CD4-positive, alpha-beta T cell treated with Interleukin-6 at 100 ng/mL for 8 hours (primary cell): ENCODE data around the gene C2orf78.
A peak's percentile ranks its signal among the peaks of the same experiment; 100 is the strongest.
"Not testable (repeated sequence)": the region's sequence is repeated elsewhere in the genome, so short reads cannot be mapped to it uniquely, and the experiment has no call there.

Source experiments
- DNase-seq: peaks from one replicate; pipeline ENCODE4 v3.0.0-alpha.2; 2020; ENCODE audit warnings: mixed read lengths, low spot score

Gene C2orf78

DNA sequence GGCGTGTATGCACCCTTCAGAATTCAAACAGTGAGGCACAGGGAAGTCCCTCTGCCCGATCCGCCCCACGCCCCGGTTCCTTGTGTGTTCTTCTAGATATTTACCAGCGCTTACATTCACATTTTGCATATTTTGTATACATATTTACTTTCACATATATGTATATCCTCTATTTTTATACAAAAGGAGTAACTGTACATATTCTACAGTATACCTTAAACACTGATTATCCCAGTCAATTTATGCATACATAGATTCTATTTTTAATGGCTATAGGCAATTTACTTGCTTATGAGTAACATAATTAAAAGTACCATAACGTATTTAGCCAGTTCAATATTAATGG lies 3.8 kb upstream of the C2orf78 start:
- DNase-seq, result no peak

GRCh38 chr2:73783402-73783801 lies 581 bp upstream of the C2orf78 start:
- DNase-seq, result not testable (repeated sequence)

DNA sequence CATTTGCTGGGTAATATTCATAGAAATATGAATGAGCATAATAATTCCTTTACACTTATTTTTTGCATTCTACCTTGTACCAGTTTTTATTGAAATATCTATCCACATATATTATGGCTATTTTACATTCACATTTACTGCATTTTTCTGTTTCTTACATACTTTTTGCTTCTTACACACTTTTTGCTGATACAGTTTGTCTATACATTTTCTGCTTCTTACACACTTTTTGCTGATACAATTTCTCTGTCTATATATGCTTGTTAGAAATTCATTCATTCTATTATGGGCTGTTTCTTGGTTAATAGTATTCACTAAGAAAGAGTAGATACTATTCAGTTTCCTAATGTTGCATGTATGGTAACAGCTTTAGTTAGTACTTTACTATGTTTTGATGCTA lies 27.9 kb downstream of the C2orf78 start:
- DNase-seq, result no peak

DNA sequence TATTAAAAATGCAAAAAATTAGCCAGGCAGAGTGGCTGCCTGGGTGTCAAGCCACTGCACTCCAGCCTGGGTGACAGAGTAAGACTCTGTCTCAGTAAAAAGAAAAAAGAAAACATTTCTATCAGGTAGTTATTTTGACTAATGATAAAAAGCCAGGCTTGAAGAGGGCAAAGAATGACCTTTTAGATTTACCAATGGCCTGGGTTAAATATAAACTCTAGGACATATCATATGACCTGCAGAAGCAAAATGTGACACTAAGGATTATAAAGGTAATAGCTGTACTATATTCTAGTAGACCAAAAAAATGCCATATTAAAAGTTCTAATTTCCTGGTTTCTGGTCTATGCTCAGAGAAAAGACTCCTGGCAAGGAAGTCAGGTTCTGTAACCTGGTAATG lies 28.7 kb downstream of the C2orf78 start:
- no peak for DNase-seq

DNA sequence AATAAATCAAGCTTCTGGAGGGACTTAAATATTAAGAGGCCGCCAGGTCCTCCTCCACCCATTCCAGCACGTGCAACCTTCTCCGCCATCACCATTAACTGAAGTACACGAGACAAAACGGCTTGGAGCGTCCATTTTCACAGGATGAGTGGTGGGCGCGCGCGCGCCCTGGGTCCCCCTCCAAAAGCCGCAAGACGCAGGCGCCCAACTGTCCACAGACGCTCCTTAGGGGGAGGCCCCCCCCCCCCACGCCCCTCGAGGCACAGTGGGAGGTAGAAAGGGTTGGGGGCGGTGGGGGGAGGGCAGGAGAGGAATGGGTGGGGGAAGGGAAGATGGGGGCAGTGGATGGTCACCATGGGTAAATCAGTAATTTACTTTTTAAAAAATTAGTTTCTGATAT lies 34.3 kb downstream of the C2orf78 start:
- DNase-seq, result no peak

DNA sequence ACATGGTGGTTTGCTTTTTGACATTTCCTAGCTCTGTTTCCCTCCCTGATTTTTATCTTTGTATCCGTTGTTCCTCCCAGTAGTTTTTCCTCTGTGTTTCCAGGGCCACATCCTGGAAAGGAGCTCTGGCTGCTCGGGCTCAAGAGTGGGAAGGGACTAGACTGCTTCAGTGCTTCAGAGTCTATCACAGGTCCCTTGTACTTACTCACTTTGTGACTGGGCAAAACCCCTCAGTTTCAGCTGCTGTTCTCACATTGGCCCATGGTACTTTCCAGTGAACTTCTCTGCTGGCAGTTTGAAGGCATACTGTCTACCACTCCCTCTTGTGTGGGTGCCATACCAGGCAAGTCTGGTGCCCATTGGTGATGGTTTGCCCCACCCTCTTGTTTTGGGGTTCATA lies 37.2 kb downstream of the C2orf78 start:
- no peak for DNase-seq

DNA sequence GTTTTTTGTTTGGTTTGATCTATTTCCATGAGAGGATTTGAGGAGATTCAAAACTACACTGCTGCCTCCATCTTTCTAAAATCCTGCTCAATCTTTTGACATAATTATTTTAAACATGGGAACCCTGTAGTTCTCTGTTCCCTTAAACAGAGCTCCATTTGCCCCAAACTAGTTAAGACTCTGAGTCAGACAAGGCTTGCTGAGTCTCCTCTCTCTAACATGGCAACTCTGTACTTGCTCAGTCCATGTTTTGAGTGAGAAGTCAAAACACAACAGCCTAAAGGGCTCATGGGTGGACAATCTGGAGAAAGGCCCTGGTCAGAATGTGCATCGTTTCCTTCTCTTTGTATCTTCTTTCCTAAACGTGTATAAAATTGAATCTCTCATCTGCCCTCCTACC lies 37.7 kb downstream of the C2orf78 start:
- no peak for DNase-seq

- DNase-seq, result no peak
These were observed 38.3 kb downstream of the C2orf78 start for GRCh38 chr2:73822276-73822675.

DNA sequence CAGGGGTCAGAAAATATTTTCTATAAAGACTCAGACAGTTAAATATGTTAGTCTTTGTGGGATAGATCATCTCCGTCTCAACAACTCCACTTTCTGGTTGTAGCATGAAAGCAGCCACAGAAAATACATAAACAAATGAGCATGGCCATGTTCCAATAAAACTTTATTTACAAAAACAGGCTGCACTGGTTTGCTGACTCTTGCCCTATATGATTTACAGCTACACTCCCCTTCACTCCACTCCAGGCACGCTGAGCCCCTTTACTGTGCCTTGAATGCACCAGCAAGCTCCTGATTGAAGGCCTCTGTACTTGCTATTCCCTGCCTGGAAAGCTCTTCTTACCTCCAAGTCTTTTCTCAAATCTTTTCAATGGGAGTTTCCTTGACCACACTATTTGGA lies 39.0 kb downstream of the C2orf78 start:
- DNase-seq, result no peak

- DNase-seq, result no peak
These were observed 39.4 kb downstream of the C2orf78 start for GRCh38 chr2:73823416-73823815.

DNA sequence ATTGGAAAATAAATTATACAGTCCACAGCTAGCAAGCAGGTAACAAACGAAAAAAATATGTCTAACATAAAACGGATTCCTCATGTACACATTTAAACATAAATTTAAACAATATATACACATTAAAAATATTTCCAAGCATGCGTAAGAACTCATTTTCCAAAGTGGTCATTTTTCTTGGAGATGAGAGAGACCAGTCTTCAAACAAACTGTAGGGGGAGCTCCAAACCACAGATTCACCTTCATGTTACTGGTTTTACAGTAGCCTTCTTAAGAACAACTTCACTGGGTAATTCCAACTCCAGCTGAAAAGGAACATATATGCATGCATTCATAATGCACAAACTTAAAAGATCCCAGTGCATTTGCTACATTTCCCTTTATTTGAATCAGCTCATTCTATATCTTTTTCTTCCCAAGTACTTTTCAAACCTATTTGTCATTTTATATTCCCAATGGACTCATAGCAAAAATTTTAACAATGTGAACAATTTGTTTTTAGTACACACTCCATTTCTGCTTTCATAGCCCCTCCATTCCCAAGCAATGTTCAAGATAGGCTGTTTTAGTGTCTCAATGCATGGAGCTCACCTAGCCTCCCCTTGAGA lies 40.0 kb downstream of the C2orf78 start:
- peak; percentile 67 for DNase-seq

- no peak for DNase-seq
These were observed 41.4 kb downstream of the C2orf78 start for GRCh38 chr2:73825408-73825807.

DNA sequence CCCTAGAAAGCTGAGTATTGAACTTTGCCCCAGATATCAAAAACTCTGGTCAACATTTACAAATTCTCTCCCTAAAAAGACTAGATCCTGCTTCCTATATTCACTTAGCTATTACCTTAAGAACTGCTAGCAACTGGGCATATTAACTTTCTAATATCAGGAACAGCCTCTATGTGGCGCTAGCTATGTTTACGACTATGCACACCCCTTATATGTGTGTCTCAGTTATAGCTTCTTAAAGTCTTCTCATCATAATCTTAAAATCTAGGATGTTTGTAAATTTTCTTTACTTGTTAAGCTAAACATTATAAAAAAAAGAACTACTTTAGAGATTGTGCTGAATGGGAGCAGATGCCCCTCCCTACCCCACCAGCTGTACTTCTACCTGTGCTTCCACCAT lies 43.0 kb downstream of the C2orf78 start:
- DNase-seq, result no peak

- DNase-seq, result no peak
These were observed 43.8 kb downstream of the C2orf78 start for GRCh38 chr2:73827660-73828388.

- no peak for DNase-seq
These were observed 44.4 kb downstream of the C2orf78 start for GRCh38 chr2:73828389-73828817.

GRCh38 chr2:73828818-73829570 lies 45.0 kb downstream of the C2orf78 start, which contains the start of gene STAMBP:
Gene STAMBP, plus strand, starts transcription at chr2:73828961. Its CDS starts 1,896 bp downstream, at chr2:73830857.
- peak; percentile 93 for DNase-seq

GRCh38 chr2:73830871-73831401 lies 47.0 kb downstream of the C2orf78 start:
- DNase-seq, result peak; percentile 33

GRCh38 chr2:73832930-73833329 lies 48.9 kb downstream of the C2orf78 start:
- no peak for DNase-seq

DNA sequence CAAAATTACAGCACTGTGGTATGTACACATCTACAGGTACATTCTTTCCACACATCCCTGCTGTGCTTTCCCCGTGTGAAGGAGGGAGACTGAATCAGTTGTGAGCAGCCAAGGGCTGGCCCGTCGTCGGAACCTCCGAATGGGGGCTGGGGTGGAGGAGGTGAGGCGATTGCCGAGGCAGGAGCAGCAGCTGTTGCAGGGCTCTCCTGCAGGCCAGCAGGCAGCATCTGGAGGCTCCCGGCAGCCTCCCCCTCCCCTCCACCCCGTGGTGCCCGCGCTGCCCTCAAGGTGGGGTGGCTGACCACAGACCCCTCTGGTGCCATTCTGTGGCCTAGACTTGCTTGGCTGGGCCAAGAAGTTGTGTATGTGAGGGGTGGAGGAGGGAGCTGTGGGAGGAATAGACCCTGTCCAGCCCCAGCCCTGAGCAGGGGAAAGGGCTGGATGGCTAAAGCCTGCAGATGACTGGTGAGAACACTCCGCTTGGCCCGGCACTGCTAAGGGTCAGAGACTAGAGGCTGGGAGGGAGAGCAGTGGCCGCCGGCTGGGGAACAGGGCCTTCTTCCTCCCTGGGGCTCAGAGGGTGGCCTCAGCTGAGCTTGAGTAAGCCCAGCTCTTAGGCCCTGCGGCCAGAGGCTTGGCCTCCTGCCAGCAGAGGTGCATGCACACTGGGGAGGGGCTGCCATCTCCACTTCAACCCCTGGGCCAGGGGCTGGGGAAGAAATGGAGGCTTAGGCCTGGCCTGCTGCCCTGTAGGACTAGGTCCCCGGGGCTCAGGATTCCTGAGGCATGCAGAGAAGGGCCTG lies 52.4 kb downstream of the C2orf78 start:
- no peak for DNase-seq

DNA sequence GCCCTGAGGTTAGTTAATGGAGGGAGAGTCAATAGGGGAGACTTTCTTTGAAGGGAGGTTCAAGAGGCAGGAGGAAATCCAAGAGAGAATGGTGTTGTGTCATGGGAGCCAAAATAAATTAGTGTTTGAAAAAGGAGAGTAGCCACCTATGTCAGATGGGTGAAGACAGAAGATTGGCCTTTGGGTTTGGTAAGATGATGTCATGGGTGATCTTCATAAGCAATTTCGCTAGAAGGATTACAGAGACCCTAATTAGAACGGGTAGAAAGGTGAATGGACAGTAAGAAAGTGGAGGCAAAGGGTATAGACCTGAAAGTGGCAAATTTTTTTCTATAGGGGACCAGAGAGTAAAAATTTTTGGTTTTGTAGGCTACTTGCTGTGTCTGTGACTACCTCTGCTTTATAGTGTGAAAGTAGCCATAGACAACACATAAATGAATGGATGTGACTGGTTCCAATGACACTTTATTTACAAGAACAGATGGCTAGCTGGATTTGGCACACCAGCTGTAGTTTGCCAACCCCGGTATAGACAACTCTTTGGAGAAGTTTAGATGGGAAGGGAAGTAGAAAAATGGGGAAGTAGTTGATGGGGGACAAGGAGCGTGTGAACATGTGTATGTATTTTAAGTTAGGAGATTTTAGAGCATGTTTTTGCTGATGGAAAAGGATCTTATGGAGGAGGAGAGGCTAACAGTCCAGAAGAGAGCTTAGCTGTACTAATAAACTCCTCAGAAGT lies 54.0 kb downstream of the C2orf78 start:
- no peak for DNase-seq

GRCh38 chr2:73838889-73839534 lies 55.0 kb downstream of the C2orf78 start:
- no peak for DNase-seq
